ENCODE measurements around the gene SLC25A40. TPM values are rescaled to one million over a fixed set of nuclear protein-coding genes. Genes with fewer than 3 reads are reported as not detected.

SLC25A40 gene
- total RNA-seq, 1 experiment from 2014 or later, result 43.7 TPM

GRCh38 chr7:87818336-87818735 lies 57.8 kb downstream of the SLC25A40 start:
- Histone ChIP-seq H3K9me3 (ENCODE audit: control insufficient read depth, insufficient read depth, low read depth, low read length) (no peaks in the 10 kb centered on the region), H3K4me3 (ENCODE audit: low read depth in 2 of 2, low read length in 2 of 2) (no peak overlapping the region), H3K36me3 (ENCODE audit: control insufficient read depth, insufficient read depth, low read length) (no peaks in the 10 kb centered on the region), H3K27ac (ENCODE audit: low read length) (no peak overlapping the region), H3K27me3 (ENCODE audit: control insufficient read depth, insufficient read depth, low read length) (peaks cover 5% of the 10 kb centered on the region), H3K4me1 (ENCODE audit: control insufficient read depth, insufficient read depth, low read length) (no peaks in the 10 kb centered on the region)
- ATAC-seq, result no peak
- intact Hi-C loops (cut with micrococcal nuclease; ENCODE audit: unreplicated experiment) (no loop called here), in situ Hi-C loops (cut with HindIII; ENCODE audit: low pct_unique_long_range_greater_than_20kb, low sequenced_read_pairs) (no loop called here)
- no peak for TF ChIP-seq TCF7L2 (IDR thresholded peaks at IDR 0.05; ENCODE audit: low read depth, low read length)
- TF ChIP-seq POLR2AphosphoS5 (IDR thresholded peaks at IDR 0.05; ENCODE audit: low read depth, low read length), result no peak
- no peak for TF ChIP-seq SIN3A (IDR thresholded peaks at IDR 0.05; ENCODE audit: borderline replicate concordance, insufficient read depth, low read depth, low read length)
- no peak for TF ChIP-seq REST (IDR thresholded peaks at IDR 0.05; ENCODE audit: insufficient read depth in 1 of 2, low read depth in 2 of 2, low read length in 1 of 2)
- TF ChIP-seq CTCF (IDR thresholded peaks at IDR 0.05), result no peak
- ChIA-PET CTCF (no interaction called here), POLR2A (no interaction called here)
- BruUV-seq (replicated peaks), result no TSS peak
- no peak for DNase-seq (ENCODE audit: low read depth, low spot score)

- H3K27me3 ChIP-seq (ENCODE audit: control insufficient read depth, insufficient read depth, low read length), result peaks cover 5% of the 10 kb centered on the region
- no TSS peak for BruUV-seq (replicated peaks)
- ChIA-PET CTCF (no interaction called here), POLR2A (no interaction called here)
- H3K9me3 ChIP-seq (ENCODE audit: control insufficient read depth, insufficient read depth, low read depth, low read length), result no peaks in the 10 kb centered on the region
- in situ Hi-C loops (cut with HindIII; ENCODE audit: low pct_unique_long_range_greater_than_20kb, low sequenced_read_pairs) (no loop called here), intact Hi-C loops (cut with micrococcal nuclease; ENCODE audit: unreplicated experiment) (no loop called here)
- DNase-seq (ENCODE audit: low read depth, low spot score), result no peak
- no peaks in the 10 kb centered on the region for H3K36me3 ChIP-seq (ENCODE audit: control insufficient read depth, insufficient read depth, low read length)
- no peak overlapping the region for H3K4me3 ChIP-seq (ENCODE audit: low read depth in 2 of 2, low read length in 2 of 2)
- no peaks in the 10 kb centered on the region for H3K4me1 ChIP-seq (ENCODE audit: control insufficient read depth, insufficient read depth, low read length)
- TF ChIP-seq REST (IDR thresholded peaks at IDR 0.05; ENCODE audit: insufficient read depth in 1 of 2, low read depth in 2 of 2, low read length in 1 of 2) (no peak), POLR2AphosphoS5 (IDR thresholded peaks at IDR 0.05; ENCODE audit: low read depth, low read length) (no peak), CTCF (IDR thresholded peaks at IDR 0.05) (no peak), TCF7L2 (IDR thresholded peaks at IDR 0.05; ENCODE audit: low read depth, low read length) (no peak)
- ATAC-seq, result no peak
- no peak overlapping the region for H3K27ac ChIP-seq (ENCODE audit: low read length)
Observed at GRCh38 chr7:87816389-87816788, 59.8 kb downstream of the SLC25A40 start.
